GM18508 (cell line): Measurements from ENCODE around the gene PAFAH1B2.

Experiments used
- ATAC-seq: cut with Tn5 transposase; IDR thresholded peaks from one replicate; pipeline ENCODE4 v1.9.1; 2021; ENCODE audit warnings: moderate number of reproducible peaks; ENCODE audit not compliant: insufficient read depth, unreplicated experiment

PAFAH1B2 gene

DNA sequence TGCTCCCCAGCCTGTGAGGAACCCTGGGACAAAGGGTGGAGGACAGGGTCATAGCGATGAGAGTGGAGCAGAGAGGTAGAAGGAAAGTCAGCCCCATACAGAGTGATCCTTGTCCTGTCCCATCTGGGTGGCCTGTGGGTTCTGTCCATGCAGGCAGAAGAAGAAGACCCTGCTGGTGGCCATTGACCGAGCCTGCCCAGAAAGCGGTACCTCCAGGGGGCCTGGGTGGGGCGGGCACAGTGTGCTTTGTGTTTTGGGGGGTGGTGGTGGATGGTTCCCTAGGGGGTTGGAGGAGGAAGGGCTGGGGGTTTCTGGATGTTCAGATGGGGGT lies 42.3 kb downstream of the PAFAH1B2 start:
- no peak for ATAC-seq

DNA sequence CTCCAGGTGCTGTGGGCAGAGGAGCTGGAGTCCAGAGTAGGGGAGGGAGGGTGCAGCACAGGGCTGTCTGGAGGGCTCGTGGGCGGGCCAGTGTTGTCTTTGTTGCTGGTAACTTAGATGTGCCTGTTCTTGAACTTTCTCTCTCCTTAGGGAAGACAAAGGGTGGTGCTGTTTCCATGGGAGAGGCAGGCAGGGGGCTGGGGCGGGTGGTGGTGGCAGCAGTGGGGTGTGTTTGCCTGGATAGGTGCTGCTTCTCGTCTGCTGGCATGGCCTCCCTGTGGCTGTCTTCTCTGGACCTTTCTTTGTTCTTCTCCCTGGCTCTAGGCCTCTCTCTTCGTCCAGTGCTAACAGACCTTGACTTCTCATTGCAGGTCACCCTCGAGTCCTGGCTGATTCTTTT lies 42.9 kb downstream of the PAFAH1B2 start:
- ATAC-seq, result no peak

DNA sequence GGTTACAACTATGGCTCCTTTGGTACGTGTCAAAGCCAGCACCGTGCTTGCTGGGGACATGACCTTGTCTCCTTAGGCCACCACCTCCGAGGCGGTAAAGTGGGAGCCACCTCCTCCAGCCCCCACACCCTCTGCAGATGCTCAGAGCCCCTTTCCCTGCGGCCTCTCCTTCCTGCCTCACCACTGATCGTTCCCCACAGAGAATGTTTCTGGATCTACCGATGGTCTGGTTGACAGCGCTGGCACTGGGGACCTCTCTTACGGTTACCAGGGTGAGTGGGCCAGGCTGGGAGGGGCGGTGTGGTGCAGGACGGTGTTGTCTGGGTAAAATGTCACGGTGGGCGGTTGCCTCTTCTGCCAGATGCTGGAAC lies 43.3 kb downstream of the PAFAH1B2 start:
- no peak for ATAC-seq

DNA sequence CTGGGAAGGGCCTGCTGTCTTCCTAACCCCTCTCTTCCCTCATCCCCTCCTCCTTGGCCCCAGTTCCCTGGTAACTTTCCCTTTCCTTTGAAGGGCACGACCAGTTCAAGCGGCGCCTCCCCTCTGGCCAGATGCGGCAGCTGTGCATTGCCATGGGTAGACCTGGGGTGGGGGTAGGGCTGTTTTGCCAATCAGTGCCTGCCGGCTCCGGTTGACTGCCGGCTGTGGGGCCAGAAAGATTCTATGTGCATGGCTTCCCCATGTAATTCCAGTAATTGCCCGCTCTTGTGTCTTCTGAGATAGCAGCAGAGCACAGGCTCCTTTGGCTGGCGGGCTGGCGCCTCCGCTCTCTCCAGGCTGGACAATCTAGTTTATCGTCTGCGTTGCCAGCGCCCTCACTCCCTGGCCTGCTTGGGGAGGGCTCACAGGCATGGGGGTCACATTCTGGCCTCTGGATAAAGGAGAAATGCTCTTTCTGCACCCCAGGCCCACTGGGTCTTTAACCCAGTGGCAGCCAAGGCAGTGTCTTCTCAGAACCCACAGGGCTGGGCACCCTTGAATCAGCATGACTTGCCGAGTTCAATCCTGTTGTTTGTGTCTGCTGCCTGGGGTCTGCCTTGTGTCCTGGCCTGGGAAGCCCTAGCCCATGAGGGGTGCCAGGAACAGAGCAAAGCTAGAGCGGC lies 43.9 kb downstream of the PAFAH1B2 start:
- ATAC-seq, result no peak

DNA sequence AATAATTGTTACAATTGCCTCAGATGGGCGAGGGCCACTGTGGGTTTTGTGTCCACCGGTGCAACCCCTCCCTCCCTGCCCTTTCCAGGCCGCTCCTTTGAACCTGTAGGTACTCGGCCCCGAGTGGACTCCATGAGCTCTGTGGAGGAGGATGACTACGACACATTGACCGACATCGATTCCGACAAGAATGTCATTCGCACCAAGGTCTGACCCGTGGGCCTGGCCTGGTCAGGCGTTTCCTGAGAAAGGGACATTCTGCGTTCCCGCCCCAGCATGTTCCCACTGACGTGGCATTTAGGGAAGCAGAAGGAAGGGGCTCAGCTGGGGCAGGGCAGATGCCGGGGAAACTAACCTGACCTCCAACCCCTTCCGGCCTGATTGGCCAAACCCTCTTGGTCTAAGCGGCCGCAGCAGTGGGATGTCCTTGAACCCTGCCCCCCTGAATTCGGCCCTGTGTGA lies 44.6 kb downstream of the PAFAH1B2 start:
- no peak for ATAC-seq

DNA sequence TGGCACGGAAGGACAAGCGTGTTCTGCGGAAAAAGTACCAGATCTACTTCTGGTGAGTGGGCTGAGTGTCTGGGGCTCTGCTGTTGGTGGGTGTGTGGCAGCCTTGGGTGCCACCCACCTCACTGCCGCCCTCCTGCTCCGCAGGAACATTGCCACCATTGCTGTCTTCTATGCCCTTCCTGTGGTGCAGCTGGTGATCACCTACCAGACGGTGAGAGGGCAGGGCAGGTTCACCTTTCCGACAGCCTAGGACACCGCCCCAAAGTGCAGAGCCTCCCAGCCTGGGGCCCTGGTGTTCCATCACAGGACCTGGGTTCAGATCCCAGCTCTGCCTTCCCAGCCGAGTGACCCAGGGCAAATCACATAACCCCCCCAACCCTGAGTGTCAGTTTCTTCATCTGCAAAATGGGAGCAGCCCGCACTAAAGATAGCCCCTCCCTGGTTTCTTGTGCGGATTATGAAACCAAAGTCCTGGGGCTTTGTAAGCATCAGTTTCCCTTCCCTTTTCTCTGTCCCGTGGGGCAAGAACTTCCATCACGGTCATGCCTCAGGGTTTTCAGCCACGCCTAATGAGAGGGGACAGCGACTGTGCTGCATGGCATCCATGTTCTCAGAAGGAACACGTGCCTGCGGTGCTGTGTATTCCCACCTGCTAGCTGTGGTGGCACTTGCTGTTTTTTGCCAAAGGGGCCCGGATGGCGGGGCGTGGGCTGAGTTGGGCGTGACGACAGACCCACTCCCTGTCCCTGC lies 45.3 kb downstream of the PAFAH1B2 start:
- no peak for ATAC-seq

DNA sequence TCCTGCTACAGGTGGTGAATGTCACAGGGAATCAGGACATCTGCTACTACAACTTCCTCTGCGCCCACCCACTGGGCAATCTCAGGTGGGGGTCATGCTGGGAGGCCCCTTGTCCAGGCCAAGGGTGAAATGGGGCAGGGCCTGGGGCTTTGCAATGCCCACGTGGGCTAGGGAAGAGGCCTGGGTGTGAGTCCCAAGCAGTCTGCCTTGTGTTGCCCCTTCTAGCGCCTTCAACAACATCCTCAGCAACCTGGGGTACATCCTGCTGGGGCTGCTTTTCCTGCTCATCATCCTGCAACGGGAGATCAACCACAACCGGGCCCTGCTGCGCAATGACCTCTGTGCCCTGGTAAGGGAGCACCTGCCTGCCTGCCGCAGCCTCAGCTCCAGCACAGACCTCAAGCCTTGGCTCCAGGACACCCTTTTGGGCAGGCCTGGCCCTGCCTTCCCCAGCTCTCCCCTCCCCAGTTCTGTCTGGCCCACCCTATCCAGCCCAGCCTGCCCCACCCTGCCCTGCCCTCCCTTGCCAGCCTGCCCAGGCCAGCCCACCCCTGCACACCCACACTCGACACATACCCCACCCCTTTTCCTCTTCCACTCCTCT lies 46.0 kb downstream of the PAFAH1B2 start:
- no peak for ATAC-seq

DNA sequence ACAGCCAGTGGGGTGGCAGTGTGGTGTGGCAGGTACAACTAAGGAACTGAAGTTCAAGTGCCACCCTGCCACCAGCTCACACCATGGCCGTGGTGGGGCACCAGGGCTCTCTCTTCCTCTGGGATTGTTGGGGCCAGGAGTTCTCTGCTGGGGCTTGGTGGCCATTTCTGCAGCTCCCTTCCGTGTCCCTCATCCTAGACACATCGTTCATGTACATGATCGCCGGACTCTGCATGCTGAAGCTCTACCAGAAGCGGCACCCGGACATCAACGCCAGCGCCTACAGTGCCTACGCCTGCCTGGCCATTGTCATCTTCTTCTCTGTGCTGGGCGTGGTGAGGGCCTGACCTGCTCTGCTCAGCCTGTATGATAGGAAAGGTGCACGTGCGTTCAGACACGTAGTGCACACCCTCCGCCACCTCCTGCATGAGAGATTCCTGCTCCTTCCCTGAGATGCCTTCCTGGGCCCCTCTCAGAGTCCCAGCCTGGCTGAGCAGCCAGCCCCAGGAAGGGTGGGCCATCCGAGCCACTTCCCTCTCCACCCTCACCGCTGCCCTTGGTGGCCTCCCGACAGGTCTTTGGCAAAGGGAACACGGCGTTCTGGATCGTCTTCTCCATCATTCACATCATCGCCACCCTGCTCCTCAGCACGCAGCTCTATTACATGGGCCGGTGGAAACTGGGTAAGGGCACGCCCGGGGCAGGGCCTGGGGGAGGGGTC lies 47.8 kb downstream of the PAFAH1B2 start:
- ATAC-seq, result no peak

DNA sequence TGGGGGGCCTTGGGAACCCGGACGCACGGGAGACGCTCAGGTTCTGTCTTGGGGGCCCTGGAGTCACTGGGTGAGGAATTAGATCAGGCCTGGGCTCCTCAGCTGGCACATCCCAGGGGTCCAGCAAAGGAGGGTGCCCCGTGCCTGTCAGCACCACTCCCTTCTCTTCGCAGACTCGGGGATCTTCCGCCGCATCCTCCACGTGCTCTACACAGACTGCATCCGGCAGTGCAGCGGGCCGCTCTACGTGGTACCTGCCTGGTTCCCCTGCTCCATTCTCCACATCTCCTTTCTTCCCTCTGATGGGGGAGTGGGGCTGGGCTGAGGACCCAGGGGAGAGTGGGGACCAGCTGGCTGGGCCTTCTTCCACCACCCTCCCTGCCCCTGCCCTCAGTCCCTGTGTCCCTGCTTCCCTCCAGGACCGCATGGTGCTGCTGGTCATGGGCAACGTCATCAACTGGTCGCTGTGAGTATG lies 48.4 kb downstream of the PAFAH1B2 start:
- ATAC-seq, result no peak

DNA sequence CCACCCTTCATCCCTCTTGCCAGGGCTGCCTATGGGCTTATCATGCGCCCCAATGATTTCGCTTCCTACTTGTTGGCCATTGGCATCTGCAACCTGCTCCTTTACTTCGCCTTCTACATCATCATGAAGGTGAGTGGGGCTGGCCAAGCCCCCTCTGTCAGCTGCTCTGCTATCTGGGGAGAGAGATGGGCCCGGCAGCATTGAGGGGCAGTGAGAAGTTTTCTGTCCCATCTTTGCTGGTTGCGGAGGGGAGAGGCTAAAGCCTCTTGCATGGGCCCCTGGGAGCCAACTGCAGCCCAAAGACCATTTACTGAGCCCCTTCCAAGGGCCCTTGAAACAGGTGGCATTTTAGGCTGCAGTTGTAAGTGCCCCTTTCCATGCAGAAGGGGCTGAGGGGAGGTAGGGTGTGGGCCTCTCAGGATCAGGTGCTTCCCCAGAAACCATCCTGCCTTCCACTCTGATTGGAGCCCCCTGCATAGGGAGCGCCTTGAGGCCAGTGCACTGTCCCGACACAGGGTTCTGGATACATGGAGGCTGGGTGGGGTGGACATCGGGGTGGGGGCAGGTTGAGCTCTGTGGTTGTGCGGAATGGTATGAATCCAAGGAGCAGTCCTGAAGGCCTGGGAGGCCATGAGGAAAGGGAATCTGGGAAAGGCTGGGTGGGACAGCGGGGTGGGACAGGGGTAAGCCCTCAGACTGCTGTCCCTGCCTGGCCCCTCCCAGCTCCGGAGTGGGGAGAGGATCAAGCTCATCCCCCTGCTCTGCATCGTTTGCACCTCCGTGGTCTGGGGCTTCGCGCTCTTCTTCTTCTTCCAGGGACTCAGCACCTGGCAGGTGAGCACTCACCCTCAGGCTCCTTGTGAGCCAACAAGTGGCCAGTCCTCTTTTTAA lies 49.3 kb downstream of the PAFAH1B2 start:
- ATAC-seq, result no peak

DNA sequence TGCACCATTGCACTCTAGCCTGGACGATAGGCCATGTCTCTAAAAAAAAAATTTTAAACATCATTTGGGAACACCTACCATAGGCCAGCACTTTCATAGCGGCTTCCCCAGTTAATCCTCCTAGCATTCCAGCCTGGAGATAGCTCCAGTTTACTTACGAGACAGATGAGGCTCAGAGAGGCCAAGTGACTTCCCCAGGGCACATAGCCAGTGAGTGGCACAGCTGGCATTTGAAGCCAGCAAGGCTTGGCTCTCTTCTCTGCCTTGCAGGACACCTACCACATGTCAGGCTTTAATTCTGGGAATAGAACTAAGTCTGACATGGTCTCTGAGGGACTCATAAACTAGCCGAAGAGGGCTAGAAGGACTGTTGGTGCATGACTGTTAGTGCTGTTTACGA lies 50.2 kb downstream of the PAFAH1B2 start:
- ATAC-seq, result no peak

DNA sequence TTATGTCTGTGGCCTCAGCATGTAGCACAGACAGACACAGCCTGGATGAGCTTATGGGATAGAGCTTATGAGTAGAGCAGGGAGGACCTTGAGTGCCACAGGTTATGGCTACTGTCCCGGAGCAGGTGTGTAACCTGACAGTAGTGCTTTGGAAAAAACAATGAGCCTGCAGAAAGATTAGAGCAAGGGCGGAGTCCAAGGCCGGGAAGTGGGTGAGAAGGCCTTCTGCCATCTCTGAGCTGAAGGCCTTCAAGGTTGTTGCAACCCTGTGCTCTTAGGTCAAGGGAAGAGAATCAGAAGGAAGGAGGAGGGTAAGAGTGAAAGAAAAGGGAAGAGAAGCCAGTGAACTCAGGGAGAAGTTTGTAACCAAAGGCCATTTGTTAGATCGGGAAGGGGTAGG lies 51.2 kb downstream of the PAFAH1B2 start:
- ATAC-seq, result no peak

DNA sequence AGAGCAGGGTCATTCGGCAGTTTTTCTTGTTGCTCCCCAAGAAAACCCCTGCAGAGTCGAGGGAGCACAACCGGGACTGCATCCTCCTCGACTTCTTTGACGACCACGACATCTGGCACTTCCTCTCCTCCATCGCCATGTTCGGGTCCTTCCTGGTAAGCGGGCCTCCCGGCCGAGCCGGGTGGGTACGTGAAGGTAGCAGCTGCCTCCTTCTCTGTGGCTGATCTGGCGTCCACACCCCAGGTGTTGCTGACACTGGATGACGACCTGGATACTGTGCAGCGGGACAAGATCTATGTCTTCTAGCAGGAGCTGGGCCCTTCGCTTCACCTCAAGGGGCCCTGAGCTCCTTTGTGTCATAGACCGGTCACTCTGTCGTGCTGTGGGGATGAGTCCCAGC lies 51.7 kb downstream of the PAFAH1B2 start:
- ATAC-seq, result no peak

DNA sequence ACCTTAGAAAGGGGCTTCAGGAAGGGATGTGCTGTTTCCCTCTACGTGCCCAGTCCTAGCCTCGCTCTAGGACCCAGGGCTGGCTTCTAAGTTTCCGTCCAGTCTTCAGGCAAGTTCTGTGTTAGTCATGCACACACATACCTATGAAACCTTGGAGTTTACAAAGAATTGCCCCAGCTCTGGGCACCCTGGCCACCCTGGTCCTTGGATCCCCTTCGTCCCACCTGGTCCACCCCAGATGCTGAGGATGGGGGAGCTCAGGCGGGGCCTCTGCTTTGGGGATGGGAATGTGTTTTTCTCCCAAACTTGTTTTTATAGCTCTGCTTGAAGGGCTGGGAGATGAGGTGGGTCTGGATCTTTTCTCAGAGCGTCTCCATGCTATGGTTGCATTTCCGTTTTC lies 52.9 kb downstream of the PAFAH1B2 start:
- ATAC-seq, result no peak

DNA sequence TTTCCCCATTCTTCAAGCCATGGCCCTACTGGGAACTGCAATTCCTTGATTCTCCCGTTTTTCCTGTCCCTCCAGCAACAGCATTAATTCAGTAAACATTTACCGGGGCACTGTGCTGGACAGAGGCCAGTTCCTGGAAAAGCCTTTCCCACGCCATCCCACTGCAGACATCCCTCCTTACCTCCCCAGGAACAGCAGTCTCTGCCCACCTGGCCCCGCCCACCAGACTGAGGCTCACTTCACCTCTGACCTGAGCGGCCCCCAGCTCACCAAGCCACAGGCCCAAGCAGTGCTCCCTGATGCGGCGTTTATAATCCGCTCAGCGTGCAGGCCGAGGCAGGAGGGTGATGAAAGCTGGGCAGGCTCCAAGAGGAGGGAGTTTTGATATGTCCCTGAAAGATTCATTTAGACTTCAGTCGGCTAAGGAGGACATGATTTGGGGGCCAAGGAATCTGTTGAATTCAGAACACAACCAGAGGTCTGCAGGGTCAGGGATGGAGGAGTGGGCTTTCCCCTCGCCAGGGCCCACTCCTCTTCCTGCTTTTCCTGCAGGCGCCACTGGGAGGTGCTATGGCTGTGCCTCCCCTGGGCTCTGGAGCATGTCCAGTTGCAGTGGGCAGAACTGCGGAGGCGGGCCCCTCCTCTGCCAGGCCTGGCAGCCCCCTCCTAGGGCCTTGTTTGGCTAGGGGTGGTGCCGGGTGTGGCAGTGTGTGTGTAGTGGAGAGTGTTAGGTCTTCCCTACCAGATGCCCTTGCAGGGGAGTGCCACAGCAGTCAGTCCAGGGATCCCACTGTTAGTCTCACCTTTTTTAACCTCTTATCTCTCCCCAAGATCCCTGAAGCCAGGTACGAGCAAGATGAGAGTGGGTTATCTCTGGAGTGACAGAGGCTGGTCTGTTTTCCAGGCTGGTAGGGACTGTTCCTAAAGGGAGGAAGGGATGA lies 53.7 kb downstream of the PAFAH1B2 start:
- ATAC-seq, result no peak

DNA sequence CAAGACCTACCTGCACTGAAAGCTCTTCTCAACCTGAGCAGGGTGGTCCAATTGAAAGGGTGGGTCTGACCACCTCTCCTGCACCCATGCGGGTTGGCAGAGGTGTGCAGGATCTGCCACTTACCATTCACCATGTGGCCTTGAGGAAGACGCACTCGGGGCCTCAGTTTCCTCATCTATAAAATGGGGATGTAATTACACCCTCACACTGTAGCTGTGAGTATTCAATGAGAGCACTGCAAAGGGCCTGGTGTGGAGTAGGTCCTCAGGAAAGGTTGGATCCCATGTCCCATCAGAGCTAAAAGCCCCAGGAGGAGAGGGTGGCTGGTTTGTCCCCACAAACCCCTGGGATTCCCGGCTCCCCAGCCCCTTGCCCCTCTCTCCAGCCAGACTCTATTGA lies 54.5 kb downstream of the PAFAH1B2 start:
- no peak for ATAC-seq

DNA sequence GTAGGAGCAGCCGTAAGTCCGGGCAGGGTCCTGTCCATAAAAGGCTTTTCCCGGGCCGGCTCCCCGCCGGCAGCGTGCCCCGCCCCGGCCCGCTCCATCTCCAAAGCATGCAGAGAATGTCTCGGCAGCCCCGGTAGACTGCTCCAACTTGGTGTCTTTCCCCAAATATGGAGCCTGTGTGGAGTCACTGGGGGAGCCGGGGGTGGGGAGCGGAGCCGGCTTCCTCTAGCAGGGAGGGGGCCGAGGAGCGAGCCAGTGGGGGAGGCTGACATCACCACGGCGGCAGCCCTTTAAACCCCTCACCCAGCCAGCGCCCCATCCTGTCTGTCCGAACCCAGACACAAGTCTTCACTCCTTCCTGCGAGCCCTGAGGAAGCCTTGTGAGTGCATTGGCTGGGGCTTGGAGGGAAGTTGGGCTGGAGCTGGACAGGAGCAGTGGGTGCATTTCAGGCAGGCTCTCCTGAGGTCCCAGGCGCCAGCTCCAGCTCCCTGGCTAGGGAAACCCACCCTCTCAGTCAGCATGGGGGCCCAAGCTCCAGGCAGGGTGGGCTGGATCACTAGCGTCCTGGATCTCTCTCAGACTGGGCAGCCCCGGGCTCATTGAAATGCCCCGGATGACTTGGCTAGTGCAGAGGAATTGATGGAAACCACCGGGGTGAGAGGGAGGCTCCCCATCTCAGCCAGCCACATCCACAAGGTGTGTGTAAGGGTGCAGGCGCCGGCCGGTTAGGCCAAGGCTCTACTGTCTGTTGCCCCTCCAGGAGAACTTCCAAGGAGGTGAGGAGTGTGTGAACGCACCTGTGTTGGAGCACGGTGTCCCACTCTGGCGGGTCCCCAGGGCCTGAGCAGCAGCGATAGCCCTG lies 55.2 kb downstream of the PAFAH1B2 start, which contains the start of gene TAGLN:
TSS of gene TAGLN (plus strand) at position 318 of the 863 bp plus-strand sequence. CDS start 3,644 bp downstream, outside the sequence.
- ATAC-seq, result no peak
